ENCODE data around the gene ARL2BP. TPM values are rescaled to one million over a fixed set of nuclear protein-coding genes. Genes with fewer than 3 reads are reported as not detected.

The ARL2BP gene
- total and polyA plus RNA-seq, 10 of the 15 experiments (the other 5 are each of a cell fraction or from before 2014, with no cell fraction given): 12.5 to 56.6 (median 29.7) TPM

GRCh38 chr16:57261806-57262205, 16.7 kb downstream of the ARL2BP start:
- TF ChIP-seq USF2 (IDR thresholded peaks at IDR 0.05; ENCODE audit: borderline replicate concordance, low read depth, low read length): no peak
- no peak for TF ChIP-seq CBX5 (IDR thresholded peaks at IDR 0.05; ENCODE audit: low read depth)
- TF ChIP-seq KAT2A (conservative IDR thresholded peaks at IDR 0.05; ENCODE audit: control insufficient read depth, low read depth, low read length): no peak
- no peak for TF ChIP-seq E4F1 (IDR thresholded peaks at IDR 0.05; ENCODE audit: borderline replicate concordance, partially characterized antibody)
- no peak for TF ChIP-seq TCF3 (IDR thresholded peaks at IDR 0.05; ENCODE audit: borderline replicate concordance, insufficient read depth, low read depth, low read length)
- ChIA-PET CTCF (interaction anchor here (1.3 to 1.4 kb wide), 2 partner anchors 37 to 38 kb away, joined by 3 read pairs; no protein-coding TSS in a partner anchor), RAD21 (ENCODE audit: unreplicated experiment) (interaction anchor here (1.5 kb wide), 1 partner anchor 39 kb away, joined by 4 read pairs; no protein-coding TSS in a partner anchor), SMC1A (ENCODE audit: uncharacterized antibody, unreplicated experiment) (interaction anchor here (1.0 to 1.5 kb wide), 2 partner anchors 16 to 18 kb away, joined by 4 read pairs; no protein-coding TSS in a partner anchor), POLR2A (interaction anchor here (1.5 kb wide), 1 partner anchor 16 kb away, joined by 6 read pairs; the partner anchor contains the start of gene ARL2BP)
- FAIRE-seq: no peak
- Histone ChIP-seq H3K9ac (ENCODE audit: control insufficient read depth, insufficient read depth, low read length) (no peak overlapping the region), H2AFZ (ENCODE audit: control insufficient read depth, low read depth, low read length) (no peak overlapping the region), H3K4me1 (ENCODE audit: control insufficient read depth, insufficient read depth, low read length) (peaks cover 3% of the 10 kb centered on the region), H3K9me3 (replicated peaks; ENCODE audit: control insufficient read depth, insufficient read depth, low read length) (no peaks in the 10 kb centered on the region), H3K4me3 (no peak overlapping the region), H3K79me2 (ENCODE audit: control insufficient read depth, insufficient read depth, low read length) (no peaks in the 10 kb centered on the region), H3K27ac (ENCODE audit: control insufficient read depth, insufficient read depth) (no peak overlapping the region), H3K4me2 (ENCODE audit: control insufficient read depth, insufficient read depth) (no peak overlapping the region), H3K27me3 (replicated peaks in 1 of 2; ENCODE audit: control insufficient read depth in 2 of 2, insufficient read depth in 2 of 2, low read length in 1 of 2) (no peaks in the 10 kb centered on the region), H3K36me3 (ENCODE audit: control insufficient read depth in 2 of 2, insufficient read depth in 2 of 2, low read length in 1 of 2) (no peaks in the 10 kb centered on the region), H4K20me1 (ENCODE audit: control insufficient read depth, insufficient read depth) (no peaks in the 10 kb centered on the region)
- no peak for ATAC-seq
- intact Hi-C loops (cut with micrococcal nuclease; ENCODE audit: unreplicated experiment) (no loop called here), in situ Hi-C loops (cut with MboI) (no loop called here)
- 85% methylated on average over 9 of the region's 9 CpGs for WGBS (ENCODE audit: insufficient coverage, insufficient replicate concordance, low lambda C conversion rate, missing lambda C conversion rate)
- no peak for DNase-seq (ENCODE audit: low read depth, low spot score)
- no TSS peak for BruUV-seq (replicated peaks)
